NCI-H2227 treated with DMSO at 0.1 percent for 48 hours (cell line): ENCODE results near the gene RNF121.

Experiments
- DNase-seq: peaks from one replicate; lab custom pipeline; 2025; lab: John Stamatoyannopoulos, UW

The RNF121 gene

DNA sequence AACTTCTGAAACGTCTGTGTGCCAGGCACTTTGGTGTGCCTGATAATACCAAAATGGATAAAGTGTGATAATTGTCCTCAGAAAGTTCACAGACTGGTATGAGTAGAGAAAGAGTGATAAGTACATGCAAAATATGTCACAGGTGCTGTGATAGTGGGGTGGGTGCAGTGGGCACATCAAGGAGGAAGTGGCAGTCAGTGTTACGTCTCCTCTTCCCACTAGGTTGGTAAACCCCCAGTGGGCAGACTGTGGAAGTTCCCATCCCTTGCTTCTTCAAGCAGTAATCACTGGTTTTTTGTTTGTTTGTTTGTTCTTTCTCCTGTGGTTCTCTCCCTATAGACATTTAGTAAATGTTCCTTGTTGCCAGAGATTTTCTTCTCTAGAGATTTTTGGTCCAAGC, 5.4 kb downstream of the RNF121 start:
- no peak for DNase-seq

GRCh38 chr11:71935338-71935925, 6.6 kb downstream of the RNF121 start:
- no peak for DNase-seq

- no peak for DNase-seq
Measured at GRCh38 chr11:71936825-71937224, 8.0 kb downstream of the RNF121 start.

- no peak for DNase-seq
Measured at GRCh38 chr11:71937826-71938225, 9.0 kb downstream of the RNF121 start.

DNA sequence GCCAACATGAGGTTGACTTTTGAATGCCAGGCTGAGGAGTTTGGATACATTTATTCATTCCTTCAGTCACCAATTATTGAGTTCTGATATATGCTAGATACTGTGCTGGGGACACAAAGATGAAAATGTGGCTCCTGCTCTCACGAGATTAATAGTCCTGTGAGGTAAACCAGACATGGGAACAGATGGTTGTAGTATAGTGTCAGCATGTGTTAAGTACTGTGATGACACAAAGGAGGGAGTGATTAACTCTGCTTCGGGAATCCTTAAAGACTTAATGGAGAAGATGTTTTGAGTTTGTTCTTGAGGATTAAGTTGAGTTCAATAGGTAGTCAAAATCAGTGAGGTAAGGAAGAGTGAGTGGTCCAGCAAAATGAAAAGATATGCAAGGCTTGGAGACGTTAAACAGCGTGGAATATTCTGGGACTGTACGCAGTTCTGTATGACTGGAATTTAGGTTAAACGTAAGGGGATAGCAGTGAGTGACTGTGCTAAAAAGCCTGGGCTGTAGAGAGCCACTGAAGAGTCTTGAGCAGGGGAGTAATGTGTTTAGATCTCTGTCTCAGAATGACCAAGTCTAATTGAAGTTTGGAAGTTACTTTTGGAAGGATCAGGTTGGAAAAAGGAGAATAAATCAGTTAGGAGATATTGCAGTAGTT, 11.8 kb downstream of the RNF121 start:
- DNase-seq, result no peak

GRCh38 chr11:71946144-71946571, 17.3 kb downstream of the RNF121 start:
- no peak for DNase-seq

- DNase-seq, result no peak
Measured at GRCh38 chr11:71947498-71947897, 18.7 kb downstream of the RNF121 start.

GRCh38 chr11:71948314-71949027, 19.6 kb downstream of the RNF121 start:
- DNase-seq, result no peak

GRCh38 chr11:71949034-71949433, 20.2 kb downstream of the RNF121 start:
- DNase-seq, result no peak

GRCh38 chr11:71951741-71952310, 23.0 kb downstream of the RNF121 start:
- no peak for DNase-seq

DNA sequence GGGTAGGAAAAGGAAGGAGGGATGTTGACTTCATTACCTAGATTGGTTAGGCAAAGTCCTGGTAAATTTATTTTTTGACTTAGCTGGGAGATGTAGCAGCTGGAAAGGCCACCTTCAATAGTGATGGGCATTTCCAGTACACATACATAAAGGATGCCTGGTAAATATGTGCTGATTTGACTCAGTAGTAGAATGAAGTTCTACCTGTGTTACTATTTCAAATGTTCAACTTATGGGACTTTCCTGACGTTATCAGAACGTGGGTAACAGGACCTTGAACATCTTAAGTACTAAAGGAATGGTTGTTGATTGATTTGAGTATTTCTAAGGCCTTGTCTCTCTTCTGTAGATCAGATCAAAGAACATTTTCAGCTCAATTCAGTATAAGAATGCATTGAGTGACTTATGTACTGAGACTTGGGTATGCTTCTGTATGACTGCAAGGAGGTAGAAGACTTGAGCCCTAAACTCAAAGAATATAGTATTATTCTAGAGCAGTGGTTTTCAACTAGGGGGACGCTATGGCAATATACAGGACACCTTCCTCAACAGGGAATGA, 27.1 kb downstream of the RNF121 start:
- no peak for DNase-seq

DNA sequence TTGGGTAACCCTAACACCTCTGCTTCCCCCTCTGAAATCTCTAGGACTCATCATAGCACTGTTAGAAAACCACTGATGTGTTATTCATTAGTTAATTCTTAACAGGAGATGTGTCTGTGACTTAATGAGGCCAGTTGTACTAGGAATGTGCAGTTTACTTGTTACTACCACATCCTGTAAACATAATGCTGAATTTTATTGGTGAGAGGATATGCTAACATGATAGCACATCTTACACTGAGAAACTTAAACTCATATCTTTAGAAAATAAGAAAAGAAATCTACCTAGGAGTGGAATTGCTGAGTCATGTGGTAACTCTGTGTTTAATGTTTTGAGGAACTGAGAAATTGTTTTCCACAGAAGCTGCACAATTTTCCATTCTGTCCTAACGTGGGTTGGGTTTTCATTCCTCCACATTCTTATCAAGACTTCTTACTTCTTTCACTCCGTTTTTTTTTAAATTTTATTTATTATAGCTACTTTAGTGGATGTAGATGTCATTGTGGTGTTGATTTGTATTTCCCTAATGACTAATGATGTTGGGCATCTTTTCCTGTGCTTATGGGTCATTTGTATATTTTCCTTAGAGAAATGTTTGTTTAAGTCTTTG, 33.7 kb downstream of the RNF121 start:
- DNase-seq, result no peak

GRCh38 chr11:71963468-71963867, 34.6 kb downstream of the RNF121 start:
- DNase-seq, result no peak

GRCh38 chr11:71964641-71965040, 35.8 kb downstream of the RNF121 start:
- no peak for DNase-seq

GRCh38 chr11:71971680-71972079, 42.8 kb downstream of the RNF121 start:
- DNase-seq, result no peak

- DNase-seq, result no peak
Measured at GRCh38 chr11:71976551-71976950, 47.7 kb downstream of the RNF121 start.

DNA sequence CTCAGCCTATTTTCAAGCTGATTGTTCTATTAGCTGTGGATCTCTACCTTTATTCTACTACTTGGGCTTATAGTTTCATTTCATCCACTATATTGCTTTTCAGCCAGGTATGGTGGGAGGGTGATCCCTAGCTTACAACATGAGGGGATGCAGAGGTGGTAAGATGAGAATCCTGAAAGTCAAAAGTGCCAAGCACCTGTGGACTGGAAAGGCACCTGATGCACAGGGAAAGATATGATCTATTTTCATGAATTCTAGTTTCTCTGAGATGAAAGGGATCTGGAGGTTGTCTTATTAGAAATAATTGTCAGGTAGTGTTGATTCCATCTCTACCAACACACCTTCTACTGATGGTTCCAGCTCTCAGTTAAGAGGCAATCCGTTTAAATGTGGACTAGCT, 48.2 kb downstream of the RNF121 start:
- DNase-seq, result no peak

DNA sequence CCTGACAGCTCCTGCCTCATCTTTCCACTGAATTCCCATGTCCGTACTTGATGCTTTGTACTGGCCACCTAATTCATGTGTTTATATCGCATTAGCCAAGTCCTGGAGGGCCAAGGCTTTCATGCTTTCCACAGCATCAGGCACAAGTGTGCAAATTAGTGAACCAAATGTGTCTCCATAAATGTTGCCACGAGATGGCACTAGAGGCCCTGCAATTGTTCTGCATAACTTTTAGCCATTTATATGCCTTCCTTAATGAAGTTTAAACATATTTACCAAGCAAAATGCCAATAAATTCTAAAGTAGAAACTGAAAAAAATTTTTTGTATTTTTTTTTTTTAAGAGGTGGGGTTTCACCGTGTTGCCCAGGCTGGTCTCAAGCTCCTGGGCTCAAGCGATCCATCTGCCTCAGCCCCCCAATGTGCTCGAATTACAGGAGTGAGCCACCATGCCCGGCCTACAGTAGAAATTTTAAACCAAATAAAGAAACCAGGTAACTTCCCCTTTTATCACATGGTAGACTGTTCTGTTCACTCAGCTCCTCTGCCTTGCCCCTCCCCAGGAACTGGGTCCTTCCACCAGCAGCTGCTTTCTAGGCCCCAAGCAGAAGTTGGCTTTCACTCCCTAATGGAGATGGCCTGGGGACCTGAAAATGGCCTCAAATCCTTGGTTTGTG, 49.0 kb downstream of the RNF121 start:
- peak; percentile 5 for DNase-seq

DNA sequence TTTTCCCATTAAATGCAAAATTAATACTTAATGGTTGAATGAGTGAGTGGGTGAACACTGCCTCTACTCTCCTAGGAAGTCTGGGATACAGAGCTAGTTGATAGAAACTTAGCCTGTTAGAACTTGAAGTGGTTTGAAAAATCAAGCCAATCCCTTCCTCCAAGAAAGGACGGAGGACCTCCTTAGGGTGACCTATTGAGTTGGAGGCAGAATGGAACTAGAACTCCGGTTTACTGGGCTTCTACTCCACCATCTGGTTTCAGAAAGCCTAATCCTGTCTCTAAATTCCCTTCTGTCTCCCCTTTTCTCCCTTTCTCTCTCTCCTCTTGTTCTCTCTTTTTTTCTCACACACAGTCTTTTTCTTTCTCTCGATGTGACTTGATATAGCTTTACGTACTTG, 50.2 kb downstream of the RNF121 start:
- no peak for DNase-seq

DNA sequence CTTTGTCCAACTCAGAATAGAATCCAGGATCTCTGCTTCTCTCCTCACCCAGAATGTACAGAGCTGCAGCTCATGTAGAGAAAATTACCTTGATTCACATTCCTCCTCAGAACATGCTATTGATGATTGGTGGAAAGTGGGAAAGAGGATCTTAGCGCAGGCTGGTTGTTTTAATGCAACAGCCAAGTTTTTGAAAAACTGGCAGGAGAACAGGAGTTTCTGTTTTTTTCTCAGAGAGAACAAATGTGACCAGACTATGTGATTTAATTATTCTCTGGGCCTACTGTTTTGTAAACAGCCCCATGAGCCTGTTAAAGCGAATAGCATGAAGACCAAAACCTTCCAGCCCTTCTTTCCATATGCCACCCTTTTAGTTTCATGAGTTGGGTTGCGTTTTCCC, 50.8 kb downstream of the RNF121 start:
- DNase-seq, result no peak

DNA sequence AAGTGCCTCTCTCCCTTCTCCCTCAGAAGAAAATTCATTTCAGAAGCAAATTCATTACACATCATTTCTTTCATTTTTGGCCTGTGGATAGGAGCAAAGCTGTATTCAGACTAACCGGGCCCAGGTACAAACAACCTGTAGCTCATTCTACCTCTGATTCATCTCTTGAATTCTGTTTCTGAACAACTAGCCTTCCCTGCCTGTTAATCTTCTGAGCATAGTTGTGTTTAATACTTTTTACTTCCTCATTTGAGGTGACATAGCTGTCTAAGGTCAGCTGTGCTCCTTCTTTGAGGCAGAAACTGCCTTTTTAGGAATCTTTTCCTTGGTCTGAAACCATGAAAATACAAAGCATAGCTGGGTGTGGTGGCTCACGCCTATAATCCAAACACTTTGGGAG, 57.3 kb downstream of the RNF121 start:
- DNase-seq, result no peak

- no peak for DNase-seq
Measured at GRCh38 chr11:71987521-71987920, 58.7 kb downstream of the RNF121 start.
